GM21390 (cell line): ENCODE data around the gene NRP2.
A peak's percentile ranks its signal among the peaks of the same experiment; 100 is the strongest.

Experiments
- ATAC-seq: cut with Tn5 transposase; IDR thresholded peaks from one replicate; pipeline ENCODE4 v1.9.1; 2021; ENCODE audit not compliant: unreplicated experiment

NRP2 gene

DNA sequence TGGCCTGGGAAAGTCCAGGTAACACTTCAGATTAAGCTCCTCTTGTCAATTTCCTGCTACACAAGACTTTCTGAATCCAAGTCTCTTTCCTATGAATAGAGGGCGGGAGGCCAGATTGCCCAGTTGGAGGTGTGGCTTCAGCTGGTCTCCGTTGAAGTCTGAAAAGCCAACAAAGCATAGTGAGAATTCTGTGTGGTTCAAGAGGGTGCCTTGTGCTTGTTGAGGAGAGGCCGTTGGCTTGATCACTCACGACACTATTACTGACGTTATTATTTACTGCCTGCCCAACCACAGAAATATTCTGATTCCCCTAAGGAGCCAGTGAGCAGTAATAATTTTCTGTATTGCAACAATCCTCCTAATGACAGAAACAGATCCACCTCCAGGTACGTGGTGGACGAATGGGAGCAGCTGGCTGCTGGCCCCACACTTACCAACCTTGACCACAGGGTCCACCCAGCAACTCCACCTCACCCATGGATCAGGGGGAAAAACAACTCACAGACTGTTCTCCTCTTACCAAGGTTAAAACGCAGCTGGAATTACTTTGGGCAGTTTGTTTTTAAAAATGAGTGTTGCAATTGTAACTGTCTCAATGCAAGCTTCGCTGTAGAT lies 21.9 kb downstream of the NRP2 start:
- no peak for ATAC-seq

DNA sequence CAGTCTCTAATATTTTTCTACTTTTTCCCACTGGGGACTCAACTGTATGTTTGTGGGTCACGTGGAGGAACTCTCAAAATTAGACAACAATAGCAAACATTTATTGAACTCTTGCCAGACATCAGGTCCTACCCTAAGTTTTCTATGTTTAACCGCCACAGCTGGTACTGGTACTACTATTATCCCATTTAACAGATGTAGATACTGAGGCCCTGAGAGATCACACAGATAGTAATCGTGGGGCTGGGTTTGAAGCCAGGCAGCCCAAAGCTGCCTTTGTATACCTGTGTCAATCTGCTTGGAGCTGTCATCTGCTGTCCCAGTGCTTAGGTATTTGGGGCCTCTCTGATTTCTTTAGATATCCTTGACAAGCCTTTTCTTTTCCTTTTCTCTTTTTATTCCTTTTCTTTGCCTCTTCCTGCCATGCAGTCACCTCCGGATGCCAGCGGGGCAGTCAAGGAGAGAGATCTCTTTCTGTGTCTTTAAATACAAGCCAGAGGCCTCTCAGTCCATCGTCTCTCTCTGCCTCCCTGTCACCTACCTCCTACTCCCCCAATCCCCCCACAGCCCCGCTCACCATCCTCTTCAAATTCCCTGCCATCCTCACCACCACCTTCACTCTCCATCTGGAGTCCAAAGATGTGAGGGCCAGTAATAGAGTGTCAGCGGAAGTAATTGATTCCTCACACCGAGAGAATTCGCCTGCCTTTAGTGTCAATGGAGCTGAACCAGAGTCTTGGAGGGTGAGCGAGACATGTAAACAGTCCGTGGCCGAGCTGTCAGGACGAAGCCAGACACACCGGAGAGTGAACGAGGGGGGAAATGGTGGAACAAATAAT lies 23.4 kb downstream of the NRP2 start:
- no peak for ATAC-seq

DNA sequence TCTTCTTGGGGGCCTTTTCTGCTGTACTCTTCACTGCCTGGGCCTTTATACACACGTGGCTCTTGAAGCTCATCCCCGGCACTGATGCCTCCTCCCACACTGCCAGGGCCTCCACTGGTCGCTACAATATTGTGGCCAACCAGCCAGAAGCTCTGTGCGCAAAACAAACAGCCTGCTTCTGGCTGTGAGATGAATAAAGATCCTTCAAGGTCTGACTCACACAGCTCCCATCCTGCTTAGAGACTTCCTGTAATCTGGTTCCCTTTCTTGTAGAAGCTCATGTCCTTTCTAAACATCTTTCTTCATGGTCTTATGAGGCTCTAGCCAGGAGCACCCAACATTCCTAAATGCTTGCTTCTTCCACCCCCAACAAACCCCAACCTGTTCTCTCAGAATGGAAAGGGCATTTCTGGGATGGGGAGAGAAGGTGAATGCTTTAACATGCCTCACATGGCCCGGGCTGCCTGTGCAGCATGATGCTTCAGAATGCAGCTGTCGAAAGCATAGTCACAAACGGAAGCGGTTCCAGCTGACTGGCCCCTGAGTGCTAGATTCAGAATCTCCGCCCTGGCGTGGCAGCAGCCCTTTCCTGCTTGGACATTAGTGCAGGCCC lies 24.6 kb downstream of the NRP2 start:
- ATAC-seq: peak; percentile 94

DNA sequence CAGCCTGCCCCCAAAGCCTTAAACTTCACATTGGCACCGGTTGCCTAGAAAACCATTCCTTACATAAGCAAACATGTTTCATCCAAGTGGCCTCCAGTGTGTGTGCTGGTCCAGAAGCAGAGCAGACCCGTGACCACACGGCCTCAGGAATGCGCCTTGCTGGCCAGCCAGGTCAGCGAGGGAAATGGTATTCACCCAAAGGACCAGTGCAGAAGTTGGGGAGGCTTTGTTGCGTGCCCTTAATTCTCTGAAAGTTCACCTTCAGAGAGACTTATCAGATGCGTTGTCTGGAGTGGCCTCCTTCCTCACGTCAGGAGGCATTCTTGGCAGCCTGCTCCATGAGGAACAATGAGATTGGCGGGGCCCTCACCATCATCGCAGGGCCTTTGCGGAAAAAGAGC lies 25.9 kb downstream of the NRP2 start:
- ATAC-seq: no peak

DNA sequence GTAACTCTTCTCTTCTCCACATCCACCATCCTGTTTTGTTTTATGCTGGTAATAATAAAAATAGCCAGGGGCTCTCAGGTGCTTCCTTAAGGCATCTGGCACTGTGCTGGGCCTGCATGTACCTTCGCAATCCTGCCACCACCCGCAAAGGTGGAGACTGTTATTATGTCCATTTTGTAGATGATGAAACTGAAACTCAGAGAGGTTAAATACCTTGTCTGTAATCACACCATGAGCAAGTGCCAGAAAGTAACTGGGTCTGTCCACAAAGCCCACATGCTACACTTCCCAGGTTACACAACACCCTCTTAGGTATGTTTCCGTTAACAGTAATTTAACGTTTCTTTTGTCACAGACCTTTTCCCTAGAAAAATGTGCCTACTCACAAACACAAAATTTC lies 27.0 kb downstream of the NRP2 start:
- ATAC-seq: no peak

DNA sequence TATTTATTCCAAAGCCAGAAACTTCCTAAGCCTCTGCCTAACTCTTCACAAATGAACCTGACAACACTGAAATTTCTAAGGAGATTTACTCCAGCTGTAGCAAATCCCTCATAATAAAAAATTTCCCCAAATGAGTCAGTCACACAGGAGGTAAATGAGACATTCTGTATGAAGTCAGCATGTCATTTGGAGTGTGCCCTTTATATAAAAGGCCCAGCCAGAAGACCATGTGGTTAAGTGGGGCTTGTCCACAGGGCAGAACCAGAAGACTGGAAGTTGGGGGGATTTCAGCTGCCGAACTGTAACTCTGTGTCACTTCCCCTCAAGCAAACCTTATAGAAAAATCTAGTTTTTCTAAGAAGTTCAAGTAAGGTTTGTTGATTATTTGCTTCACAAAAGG lies 30.2 kb downstream of the NRP2 start:
- no peak for ATAC-seq

DNA sequence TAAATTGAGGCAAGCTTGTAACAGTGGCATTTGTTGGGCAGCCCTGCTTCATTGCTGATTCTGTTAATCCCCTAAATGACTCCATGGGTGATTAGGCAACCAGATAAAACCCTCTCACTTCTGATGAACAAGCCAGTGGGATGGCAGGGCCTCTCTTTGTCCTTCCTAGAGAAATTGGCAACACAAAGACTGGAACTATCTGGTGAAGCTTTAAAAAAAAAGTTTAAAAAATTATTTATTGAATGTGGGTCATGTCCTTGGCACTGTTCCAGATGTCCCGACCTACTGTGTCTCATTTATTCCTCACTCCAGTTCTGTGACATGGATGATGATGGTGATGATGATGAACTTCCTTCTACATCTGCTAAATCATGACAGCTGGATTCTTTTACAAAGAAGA lies 30.8 kb downstream of the NRP2 start:
- ATAC-seq: no peak

DNA sequence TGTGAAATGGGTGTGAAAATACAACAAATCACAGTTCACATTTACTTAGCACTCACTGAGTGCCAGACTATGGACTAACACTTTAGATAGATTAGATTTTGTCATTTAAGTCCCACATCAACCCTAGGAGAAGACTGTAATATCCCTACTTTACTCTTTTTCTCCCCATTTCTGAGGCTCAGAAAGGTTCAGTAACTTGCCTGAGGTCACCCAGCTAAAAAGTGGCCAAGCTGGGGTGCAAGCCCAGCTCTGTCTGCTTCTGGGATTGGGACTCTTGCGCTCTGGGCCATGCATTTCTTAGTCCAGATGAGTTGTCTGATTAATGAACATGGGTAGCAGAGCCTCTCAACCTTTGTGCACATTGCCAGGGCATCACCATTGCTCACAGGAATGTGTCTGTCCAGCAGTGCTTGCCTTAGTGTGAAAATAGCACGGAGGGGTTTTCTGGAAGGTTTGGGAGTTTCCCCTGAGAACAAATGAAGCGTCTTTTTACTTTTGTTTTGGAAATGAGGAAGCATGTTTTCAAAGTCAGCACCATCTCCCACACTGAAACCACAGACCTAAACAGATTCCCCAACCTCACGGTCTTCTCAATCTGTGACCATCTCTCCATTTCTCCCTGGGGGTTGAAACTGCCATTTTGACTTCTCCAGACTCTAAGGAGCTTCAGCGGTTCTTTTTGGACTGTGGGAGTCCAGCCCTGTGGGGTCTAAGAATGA lies 31.9 kb downstream of the NRP2 start:
- peak; percentile 65 for ATAC-seq

DNA sequence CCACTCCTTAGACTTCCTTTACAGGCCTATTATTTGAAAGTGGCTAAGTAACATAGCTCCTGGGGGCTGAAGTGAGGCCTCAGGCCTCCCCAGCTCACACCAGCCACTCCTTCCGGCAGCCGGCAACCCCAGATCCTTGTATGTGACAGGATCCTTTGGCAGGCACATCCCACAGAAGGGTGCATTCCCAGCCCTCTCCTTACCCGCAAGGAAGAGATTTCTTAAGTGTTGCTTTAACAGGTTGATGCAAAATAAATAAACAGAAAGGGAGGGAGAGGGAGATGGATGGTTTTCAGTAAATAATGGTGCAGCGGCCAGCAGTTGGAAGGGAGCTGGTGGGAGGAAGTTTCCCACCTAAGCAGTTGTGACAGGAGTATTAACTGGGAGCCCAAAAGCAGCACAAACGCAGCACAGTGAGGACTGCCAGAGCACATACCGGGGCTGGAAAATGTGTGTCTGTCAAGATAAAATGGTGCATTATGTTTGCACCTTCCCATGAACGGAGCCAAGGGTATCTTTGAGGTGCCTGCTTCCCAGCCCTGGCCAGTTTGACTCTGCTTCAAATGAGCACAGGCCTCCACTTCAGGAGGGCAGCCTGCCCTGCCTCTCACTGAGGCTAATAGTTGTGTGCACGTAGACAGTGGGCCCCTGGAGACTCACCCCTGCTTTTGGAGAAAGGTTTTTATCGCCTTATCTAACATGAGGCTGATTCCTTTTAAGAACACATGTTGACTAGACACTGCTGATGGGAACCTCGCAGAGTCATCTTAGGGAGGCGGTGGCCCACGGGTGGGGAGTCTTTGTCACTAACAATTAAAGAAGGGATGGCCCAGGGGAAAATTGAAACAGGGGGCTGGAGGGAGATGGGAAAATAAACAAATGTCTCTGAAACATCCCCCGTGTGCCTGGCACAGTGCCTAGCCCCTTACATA lies 32.8 kb downstream of the NRP2 start:
- no peak for ATAC-seq

DNA sequence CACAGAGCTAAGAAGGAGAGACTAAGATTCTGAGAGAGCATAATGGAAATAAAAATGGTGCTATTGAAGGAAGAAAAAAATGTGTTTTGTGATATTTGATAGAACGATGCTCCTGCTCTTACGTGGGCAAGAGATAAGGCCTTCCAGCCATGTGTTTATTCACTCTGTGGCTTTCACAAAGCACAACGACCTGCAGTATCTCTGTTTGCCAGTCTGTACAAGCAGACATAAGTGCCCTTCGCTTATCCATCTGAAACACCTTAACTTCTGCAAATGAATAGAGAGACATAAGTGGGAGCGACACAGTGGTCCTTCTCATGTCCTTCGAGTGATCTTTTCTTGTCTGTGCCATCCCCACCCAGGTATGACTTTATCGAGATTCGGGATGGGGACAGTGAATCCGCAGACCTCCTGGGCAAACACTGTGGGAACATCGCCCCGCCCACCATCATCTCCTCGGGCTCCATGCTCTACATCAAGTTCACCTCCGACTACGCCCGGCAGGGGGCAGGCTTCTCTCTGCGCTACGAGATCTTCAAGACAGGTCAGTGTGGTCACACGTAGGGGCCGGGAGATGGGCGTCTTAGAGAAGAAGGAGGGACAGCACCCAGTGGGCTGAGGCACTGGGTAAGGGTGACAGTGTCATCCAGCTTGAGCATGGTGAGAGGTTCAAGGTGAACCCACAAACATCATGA lies 33.7 kb downstream of the NRP2 start:
- no peak for ATAC-seq

DNA sequence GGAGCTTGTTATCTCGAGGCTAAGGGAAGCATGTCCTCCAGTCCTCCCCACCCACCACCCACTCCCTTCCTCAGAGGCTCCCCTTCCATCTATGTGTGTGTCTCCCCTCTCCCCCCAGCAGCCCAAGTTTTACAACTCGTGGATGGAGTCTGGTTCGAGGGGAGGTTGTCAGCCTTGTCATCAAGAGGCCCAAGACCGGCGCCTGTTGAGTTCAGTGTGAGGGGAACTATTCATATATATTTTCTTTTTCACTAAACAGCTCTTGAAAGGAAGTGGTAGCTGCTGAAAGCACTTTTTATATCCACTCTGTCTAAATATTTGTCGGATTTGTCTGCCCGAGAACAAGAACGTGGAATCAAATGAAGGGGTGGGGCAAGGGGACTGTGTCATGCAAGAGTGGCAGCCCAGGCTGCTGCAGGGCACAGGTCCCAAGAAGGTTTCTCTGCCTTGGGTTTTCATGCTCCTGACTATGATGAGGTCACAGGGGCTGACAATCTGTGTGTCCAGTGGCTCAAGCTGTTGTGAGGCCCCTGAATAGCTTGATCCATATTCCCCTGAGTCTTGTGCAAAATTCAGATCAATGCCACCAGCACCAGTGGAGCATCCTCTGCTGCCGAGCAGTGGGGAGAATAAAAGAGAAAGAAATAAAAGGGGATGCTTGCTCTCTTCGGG lies 35.0 kb downstream of the NRP2 start:
- ATAC-seq: no peak

DNA sequence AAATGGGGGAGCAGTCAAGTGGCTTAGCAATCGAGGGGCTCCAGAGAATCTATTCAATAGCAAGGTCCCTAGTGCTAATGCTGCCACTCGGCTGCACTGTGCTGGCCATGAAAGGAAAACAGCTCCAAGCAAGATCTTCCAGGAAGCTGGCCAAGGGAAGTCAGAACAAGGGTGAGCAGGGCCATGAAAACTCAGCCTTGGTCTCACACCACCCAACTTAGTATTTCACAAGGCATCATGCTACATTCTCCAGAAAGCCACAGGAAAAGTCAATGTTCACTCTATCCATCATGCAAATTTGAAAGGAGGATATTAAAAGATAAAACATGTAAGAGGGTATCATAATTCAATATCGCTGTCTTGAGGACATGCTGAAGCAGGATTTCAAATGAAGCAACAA lies 35.7 kb downstream of the NRP2 start:
- ATAC-seq: no peak

DNA sequence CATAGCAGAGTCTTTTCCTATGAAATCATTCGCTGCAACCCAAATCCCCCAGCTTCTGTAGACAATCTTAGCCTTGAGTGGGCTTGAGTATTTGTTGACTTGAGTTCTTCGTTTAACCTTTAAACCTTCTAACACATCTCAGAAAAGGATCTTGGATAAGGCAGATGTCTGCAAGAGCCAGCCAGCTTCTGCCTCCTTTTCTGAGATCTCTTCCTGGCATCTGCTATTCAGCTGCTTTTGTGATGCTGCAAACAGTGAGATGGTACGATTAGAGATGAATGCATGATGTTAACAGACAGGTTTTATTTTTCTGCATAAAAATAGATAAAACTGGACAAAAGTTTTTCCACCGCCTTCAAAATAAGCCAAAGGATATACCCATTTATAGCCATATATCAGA lies 37.5 kb downstream of the NRP2 start:
- no peak for ATAC-seq

DNA sequence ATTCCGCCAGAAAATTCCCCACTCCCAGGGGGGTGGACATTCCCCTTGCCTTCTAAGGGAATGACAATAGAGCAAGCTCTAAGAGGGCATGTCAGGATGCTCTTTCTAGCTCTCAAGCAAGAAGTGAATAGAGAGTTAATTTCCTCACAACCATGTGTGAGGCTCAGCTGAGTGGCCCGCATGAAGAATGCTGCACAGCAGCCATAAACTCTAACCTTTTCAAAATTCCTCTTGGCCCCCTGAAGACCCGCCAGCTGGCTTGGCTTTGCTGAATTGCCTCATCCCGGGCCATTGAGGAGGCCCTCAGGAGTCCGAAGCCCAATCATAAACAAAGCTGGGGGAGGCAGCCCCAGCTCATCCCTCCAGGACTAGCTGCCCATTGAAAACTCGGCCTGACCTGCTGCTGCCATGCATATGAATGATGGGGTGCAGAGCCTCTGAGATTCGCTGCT lies 38.2 kb downstream of the NRP2 start:
- no peak for ATAC-seq

DNA sequence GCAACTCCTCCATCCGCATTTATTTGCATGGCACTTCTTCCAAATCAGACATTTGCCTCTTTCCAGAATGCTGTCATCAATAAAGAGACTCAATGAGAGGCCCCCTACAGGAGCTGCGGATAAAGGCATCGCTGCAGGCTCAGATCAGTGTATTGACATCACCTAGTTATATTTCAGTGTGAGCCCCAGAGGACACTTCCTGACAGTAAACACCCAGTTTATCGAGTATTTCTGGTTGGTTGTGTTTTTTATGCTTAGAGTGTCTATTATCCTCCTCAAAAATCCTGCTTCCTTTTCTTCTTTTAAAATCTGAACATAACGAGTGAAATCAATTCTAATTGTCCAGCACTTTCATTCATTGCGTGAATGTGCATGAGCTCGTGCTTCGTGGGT lies 38.8 kb downstream of the NRP2 start:
- ATAC-seq: no peak

DNA sequence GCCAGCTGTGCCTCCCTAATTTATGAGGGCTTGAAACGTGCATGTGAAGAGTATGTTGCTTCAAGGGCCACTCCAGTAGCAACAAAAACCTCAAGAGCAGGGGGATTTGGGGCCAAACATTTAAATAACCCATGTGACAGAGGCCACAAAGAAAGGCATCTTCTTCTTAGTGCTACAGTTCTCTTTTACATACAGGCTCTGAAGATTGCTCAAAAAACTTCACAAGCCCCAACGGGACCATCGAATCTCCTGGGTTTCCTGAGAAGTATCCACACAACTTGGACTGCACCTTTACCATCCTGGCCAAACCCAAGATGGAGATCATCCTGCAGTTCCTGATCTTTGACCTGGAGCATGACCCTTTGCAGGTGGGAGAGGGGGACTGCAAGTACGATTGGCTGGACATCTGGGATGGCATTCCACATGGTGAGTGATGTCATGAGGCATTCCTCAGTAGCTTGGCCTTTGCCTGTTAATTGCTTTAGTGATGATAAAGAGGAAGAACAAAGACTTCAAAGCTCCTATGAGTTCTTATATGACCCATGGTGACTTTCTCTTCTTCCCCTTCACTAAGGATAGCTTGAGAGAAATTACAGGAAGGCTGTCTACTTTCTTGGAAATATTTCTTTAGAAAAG lies 40.1 kb downstream of the NRP2 start:
- ATAC-seq: no peak

DNA sequence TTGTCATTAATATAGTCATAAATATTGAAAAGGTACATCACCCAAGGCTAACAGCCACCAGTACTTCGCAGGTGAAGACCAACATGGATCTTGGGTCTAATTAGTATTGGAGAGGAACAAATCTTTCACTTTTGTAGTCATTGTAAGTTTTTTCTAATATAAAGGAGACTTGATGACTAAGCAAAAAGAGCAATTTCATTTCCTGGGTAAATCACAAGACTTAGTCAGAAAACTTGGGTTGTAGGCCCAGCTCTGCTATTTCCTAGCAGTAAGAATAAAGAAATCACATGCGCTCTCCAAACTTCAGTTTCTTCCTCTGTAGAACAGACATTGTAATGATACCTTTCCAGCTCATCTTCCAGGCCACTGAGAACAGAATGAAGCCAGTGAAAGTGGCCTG lies 40.9 kb downstream of the NRP2 start:
- ATAC-seq: no peak

DNA sequence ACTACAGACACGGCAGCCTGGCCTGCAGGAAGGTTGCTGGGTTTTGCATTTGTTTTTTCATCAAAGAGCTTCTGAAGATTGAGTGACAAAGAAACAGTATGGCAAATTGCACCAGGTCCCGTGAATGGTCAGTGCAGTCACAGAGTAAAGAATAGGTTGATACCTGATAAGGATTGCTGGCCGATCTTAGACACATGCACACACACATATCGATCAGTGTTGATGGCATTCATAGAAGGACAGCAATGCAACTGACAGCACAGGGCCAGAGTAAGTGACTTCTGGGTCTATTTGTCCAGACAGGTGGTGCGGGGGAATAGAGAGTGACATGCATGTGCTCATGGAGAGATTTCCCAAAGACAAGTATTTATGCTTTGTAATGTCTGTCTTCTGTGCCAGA lies 42.8 kb downstream of the NRP2 start:
- ATAC-seq: no peak

DNA sequence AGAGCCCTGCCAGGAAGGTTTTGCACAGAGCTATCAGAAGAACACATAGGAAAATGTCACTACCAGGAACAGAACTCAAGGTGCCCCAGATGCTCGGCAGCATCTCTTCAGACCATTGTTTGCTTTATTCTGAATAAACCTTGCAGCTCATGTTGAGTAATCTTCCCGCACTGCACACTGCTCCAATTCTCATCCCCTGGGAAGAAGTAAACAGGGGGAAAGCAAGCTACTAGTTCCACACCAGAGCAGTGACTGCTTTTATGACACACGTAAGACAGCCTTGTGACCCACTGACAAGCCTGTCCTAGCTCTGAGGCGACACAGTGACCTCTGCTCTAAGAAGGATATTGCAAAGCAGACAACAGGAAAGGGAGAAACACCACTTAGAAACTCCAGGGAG lies 44.2 kb downstream of the NRP2 start:
- no peak for ATAC-seq
